ENCODE results near the gene STAG1. TPM values are rescaled to one million over a fixed set of nuclear protein-coding genes. Genes with fewer than 3 reads are reported as not detected.

The STAG1 gene
- total and polyA plus RNA-seq, 2 experiments from 2014 or later, result 9.0 to 21.9 TPM

DNA sequence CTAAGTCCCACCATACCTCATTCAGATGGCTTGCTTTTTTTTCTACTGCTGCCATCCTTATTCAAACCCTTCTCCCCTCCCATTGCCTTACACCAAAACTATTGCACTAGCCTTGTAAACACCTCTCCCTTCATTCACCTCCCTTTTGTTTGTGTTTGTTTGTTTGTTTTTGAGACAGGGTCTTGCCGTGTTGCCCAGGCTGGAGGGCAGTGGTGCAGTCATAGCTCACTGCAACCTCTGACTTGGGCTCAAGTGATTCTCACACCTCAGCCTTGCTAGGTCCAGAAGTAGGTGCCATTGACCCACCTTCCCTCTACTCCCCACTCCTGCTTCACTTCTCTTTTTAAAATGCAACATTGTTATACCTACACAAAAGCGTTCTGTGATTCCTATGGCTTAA is 3.0 kb upstream of the STAG1 start (continued):
- TF ChIP-seq, protein P1, sequence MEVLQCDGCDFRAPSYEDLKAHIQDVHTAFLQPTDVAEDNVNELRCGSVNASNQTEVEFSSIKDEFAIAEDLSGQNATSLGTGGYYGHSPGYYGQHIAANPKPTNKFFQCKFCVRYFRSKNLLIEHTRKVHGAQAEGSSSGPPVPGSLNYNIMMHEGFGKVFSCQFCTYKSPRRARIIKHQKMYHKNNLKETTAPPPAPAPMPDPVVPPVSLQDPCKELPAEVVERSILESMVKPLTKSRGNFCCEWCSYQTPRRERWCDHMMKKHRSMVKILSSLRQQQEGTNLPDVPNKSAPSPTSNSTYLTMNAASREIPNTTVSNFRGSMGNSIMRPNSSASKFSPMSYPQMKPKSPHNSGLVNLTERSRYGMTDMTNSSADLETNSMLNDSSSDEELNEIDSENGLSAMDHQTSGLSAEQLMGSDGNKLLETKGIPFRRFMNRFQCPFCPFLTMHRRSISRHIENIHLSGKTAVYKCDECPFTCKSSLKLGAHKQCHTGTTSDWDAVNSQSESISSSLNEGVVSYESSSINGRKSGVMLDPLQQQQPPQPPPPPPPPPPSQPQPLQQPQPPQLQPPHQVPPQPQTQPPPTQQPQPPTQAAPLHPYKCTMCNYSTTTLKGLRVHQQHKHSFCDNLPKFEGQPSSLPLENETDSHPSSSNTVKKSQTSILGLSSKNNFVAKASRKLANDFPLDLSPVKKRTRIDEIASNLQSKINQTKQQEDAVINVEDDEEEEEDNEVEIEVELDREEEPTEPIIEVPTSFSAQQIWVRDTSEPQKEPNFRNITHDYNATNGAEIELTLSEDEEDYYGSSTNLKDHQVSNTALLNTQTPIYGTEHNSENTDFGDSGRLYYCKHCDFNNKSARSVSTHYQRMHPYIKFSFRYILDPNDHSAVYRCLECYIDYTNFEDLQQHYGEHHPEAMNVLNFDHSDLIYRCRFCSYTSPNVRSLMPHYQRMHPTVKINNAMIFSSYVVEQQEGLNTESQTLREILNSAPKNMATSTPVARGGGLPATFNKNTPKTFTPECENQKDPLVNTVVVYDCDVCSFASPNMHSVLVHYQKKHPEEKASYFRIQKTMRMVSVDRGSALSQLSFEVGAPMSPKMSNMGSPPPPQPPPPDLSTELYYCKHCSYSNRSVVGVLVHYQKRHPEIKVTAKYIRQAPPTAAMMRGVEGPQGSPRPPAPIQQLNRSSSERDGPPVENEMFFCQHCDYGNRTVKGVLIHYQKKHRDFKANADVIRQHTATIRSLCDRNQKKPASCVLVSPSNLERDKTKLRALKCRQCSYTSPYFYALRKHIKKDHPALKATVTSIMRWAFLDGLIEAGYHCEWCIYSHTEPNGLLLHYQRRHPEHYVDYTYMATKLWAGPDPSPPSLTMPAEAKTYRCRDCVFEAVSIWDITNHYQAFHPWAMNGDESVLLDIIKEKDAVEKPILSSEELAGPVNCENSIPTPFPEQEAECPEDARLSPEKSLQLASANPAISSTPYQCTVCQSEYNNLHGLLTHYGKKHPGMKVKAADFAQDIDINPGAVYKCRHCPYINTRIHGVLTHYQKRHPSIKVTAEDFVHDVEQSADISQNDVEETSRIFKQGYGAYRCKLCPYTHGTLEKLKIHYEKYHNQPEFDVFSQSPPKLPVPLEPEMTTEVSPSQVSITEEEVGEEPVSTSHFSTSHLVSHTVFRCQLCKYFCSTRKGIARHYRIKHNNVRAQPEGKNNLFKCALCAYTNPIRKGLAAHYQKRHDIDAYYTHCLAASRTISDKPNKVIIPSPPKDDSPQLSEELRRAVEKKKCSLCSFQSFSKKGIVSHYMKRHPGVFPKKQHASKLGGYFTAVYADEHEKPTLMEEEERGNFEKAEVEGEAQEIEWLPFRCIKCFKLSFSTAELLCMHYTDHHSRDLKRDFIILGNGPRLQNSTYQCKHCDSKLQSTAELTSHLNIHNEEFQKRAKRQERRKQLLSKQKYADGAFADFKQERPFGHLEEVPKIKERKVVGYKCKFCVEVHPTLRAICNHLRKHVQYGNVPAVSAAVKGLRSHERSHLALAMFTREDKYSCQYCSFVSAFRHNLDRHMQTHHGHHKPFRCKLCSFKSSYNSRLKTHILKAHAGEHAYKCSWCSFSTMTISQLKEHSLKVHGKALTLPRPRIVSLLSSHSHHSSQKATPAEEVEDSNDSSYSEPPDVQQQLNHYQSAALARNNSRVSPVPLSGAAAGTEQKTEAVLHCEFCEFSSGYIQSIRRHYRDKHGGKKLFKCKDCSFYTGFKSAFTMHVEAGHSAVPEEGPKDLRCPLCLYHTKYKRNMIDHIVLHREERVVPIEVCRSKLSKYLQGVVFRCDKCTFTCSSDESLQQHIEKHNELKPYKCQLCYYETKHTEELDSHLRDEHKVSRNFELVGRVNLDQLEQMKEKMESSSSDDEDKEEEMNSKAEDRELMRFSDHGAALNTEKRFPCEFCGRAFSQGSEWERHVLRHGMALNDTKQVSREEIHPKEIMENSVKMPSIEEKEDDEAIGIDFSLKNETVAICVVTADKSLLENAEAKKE (CRISPR knock-in tag; IDR thresholded peaks at IDR 0.05), result no peak
- TF ChIP-seq, protein P2, sequence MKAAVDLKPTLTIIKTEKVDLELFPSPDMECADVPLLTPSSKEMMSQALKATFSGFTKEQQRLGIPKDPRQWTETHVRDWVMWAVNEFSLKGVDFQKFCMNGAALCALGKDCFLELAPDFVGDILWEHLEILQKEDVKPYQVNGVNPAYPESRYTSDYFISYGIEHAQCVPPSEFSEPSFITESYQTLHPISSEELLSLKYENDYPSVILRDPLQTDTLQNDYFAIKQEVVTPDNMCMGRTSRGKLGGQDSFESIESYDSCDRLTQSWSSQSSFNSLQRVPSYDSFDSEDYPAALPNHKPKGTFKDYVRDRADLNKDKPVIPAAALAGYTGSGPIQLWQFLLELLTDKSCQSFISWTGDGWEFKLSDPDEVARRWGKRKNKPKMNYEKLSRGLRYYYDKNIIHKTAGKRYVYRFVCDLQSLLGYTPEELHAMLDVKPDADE (IDR thresholded peaks at IDR 0.05), result no peak

GRCh38 chr3:136753326-136753939 is 1.3 kb upstream of the STAG1 start:
- Histone ChIP-seq H3K36me3 (ENCODE audit: insufficient read depth) (no peaks in the 10 kb centered on the region), H3K27me3 (ENCODE audit: insufficient read depth) (no peaks in the 10 kb centered on the region), H3K79me2 (replicated peaks; ENCODE audit: insufficient read depth) (peaks cover 28% of the 10 kb centered on the region), H2AFZ (peak overlapping the region; percentile 67), H3F3A (replicated peaks; ENCODE audit: low read depth) (peaks cover 7% of the 10 kb centered on the region; the same call in 1 of the 2 replicates), H3K4me3 (peak overlapping the region; percentile 75), H3K4me1 (ENCODE audit: insufficient read depth) (peaks cover 27% of the 10 kb centered on the region), H3K9me2 (ENCODE audit: insufficient read depth) (no peaks in the 10 kb centered on the region), H3K27ac (ENCODE audit: low read depth) (peak overlapping the region; percentile 100), H4K20me1 (replicated peaks; ENCODE audit: insufficient read depth) (no peaks in the 10 kb centered on the region), H3K4me2 (peak overlapping the region; percentile 88)
- peak overlapping the region; percentile 96 for H3K27ac Mint-ChIP-seq
- no peak for ATAC-seq
- peak overlapping the region; percentile 81 for H3K4me3 Mint-ChIP-seq
- peaks cover 42% of the 10 kb centered on the region for H3K4me1 Mint-ChIP-seq
- DNase-seq (ENCODE audit: low spot score), result no peak
- TF ChIP-seq ZNF114 (CRISPR knock-in tag; IDR thresholded peaks at IDR 0.05) (no peak), ZNF331 (CRISPR knock-in tag; IDR thresholded peaks at IDR 0.05; ENCODE audit: low read depth) (no peak), STAT1 (IDR thresholded peaks at IDR 0.05; ENCODE audit: unreplicated experiment) (no peak)
- TF ChIP-seq, protein P3, sequence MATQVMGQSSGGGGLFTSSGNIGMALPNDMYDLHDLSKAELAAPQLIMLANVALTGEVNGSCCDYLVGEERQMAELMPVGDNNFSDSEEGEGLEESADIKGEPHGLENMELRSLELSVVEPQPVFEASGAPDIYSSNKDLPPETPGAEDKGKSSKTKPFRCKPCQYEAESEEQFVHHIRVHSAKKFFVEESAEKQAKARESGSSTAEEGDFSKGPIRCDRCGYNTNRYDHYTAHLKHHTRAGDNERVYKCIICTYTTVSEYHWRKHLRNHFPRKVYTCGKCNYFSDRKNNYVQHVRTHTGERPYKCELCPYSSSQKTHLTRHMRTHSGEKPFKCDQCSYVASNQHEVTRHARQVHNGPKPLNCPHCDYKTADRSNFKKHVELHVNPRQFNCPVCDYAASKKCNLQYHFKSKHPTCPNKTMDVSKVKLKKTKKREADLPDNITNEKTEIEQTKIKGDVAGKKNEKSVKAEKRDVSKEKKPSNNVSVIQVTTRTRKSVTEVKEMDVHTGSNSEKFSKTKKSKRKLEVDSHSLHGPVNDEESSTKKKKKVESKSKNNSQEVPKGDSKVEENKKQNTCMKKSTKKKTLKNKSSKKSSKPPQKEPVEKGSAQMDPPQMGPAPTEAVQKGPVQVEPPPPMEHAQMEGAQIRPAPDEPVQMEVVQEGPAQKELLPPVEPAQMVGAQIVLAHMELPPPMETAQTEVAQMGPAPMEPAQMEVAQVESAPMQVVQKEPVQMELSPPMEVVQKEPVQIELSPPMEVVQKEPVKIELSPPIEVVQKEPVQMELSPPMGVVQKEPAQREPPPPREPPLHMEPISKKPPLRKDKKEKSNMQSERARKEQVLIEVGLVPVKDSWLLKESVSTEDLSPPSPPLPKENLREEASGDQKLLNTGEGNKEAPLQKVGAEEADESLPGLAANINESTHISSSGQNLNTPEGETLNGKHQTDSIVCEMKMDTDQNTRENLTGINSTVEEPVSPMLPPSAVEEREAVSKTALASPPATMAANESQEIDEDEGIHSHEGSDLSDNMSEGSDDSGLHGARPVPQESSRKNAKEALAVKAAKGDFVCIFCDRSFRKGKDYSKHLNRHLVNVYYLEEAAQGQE (IDR thresholded peaks at IDR 0.05; ENCODE audit: unreplicated experiment), result no peak
- H3K36me3 Mint-ChIP-seq (ENCODE audit: low read depth), result no peaks in the 10 kb centered on the region
- H3K27me3 Mint-ChIP-seq (ENCODE audit: insufficient read depth, low read depth, poor library complexity), result no peaks in the 10 kb centered on the region
- H3K9me3 Mint-ChIP-seq, result no peaks in the 10 kb centered on the region
